GM19240 (cell line): ENCODE results near the gene SLC38A3.

ENCODE experiments used
- DNase-seq: peaks from one replicate; pipeline ENCODE4 v3.0.0; 2011; ENCODE audit warnings: low spot score; ENCODE audit not compliant: insufficient read length

The SLC38A3 gene

GRCh38 chr3:50266836-50267235 lies 61.8 kb downstream of the SLC38A3 start:
- DNase-seq, result no peak

DNA sequence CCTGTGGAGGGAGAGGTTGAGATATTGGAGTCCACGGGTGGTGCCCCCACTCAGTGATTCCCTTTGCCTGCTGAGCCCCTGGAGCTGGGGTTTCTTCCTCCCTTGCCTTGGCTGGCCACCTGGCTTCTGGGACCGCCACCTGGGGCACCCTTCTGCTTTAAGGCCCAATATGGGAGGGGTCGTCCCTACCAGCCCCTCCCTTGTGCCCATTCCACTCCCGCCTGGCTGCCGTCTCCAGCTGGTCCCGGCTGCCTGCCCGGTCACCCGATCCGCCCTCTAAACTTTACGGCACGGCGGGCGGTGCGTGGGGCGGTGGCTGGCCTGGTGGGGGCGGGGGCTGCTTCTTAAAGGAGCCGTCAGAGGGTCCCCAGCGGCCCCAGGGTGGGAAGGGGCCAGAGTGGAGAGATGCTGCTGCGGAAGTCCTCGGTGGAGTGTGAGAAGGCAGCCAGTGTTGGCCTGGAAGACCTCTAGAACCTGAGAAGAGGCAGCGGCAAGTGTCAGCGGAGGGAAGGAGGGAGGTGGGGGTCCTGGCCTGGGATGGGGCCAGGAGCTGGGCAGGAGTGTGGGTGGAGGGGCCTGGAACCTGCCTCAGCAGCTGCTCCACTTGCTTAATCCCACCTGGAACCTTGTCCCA lies 62.3 kb downstream of the SLC38A3 start:
- DNase-seq, result no peak

DNA sequence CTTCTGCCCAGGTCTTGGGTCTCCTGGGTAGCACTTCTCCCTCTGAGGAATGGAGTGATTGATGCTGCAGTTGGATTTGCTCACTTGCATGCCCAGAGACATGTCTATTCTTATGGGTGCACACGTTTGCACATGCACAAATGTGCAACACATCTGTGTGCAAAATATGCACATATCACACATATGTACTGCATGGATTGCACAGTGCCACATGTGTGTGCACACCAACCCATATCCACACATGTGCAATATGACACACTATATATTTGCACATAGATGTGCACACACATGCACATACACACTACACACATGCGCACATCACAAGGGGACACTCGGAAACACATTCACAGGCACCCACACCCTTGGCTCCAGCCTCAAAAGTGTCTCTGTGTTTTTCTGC lies 63.2 kb downstream of the SLC38A3 start:
- no peak for DNase-seq

- no peak for DNase-seq
Observed at GRCh38 chr3:50268703-50269451, 63.8 kb downstream of the SLC38A3 start, which contains the start of gene SEMA3B. Gene SEMA3B, plus strand, starts transcription at chr3:50269147. Its CDS starts 94 bp downstream, at chr3:50269241.

- no peak for DNase-seq
Observed at GRCh38 chr3:50269460-50269859, 64.4 kb downstream of the SLC38A3 start.

DNA sequence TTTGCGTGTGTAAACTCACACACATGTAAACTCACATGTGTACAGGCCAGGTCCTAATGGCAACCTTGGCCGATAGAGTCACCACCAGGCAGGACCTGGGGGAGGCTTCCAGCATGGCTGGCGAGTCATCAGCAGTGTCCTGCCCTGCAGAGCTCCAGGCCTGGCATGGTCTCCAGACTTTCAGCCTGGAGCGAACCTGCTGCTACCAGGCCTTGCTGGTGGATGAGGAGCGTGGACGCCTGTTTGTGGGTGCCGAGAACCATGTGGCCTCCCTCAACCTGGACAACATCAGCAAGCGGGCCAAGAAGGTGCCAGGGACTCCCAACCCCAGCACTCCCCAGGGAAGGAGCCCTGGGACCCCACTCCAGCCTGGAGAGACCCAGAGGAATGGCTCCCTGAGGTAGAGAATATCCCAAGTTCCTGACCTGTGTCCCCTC lies 64.9 kb downstream of the SLC38A3 start:
- DNase-seq, result no peak

GRCh38 chr3:50270422-50271224 lies 65.6 kb downstream of the SLC38A3 start:
- no peak for DNase-seq
